ENCODE results near the gene ATR. TPM values are rescaled to one million over a fixed set of nuclear protein-coding genes. Genes with fewer than 3 reads are reported as not detected.

Gene ATR
- total and polyA plus RNA-seq, 2 of the 4 experiments (the other 2 are of a cell fraction): 9.5 to 28.0 TPM

- CTCF ChIA-PET: no interaction called here
- Histone ChIP-seq H3K27ac (ENCODE audit: insufficient read depth, low read length) (no peak overlapping the region), H3K9me3 (ENCODE audit: control insufficient read depth, insufficient read depth, low read length) (no peaks in the 10 kb centered on the region), H3K9me1 (ENCODE audit: insufficient read depth, low read length) (peaks cover 6% of the 10 kb centered on the region; the same call in 1 of the 2 replicates), H3K79me1 (ENCODE audit: low read depth in 1 of 2, low read length in 2 of 2) (peaks cover 4 to 15% of the 10 kb centered on the region in 2 experiments; a peak in 2 of 4 replicates), H2AK5ac (ENCODE audit: low read depth, low read length) (no peak overlapping the region), H4K5ac (ENCODE audit: low read depth, low read length) (no peak overlapping the region), H3K23ac (ENCODE audit: low read depth, low read length) (no peak overlapping the region), H2AFZ (replicated peaks; ENCODE audit: low read length, poor library complexity) (no peak overlapping the region), H4K8ac (ENCODE audit: low read depth in 2 of 2, low read length in 2 of 2) (no peak overlapping the region), H4K20me1 (ENCODE audit: insufficient read depth, low read length) (no peaks in the 10 kb centered on the region; the same call in 1 of the 2 replicates), H2BK5ac (ENCODE audit: low read depth, low read length, poor library complexity, severe bottlenecking) (no peak overlapping the region), H3K18ac (ENCODE audit: low read depth, low read length) (no peak overlapping the region), H2BK120ac (ENCODE audit: low read depth, low read length) (no peak overlapping the region), H3K4me1 (ENCODE audit: control insufficient read depth, insufficient read depth, low read length) (no peaks in the 10 kb centered on the region), H2BK15ac (ENCODE audit: low read depth, low read length) (no peak overlapping the region), H2BK20ac (ENCODE audit: low read depth, low read length) (no peak overlapping the region), H3K4me3 (ENCODE audit: insufficient read depth, low read depth, low read length) (no peak overlapping the region), H4K91ac (ENCODE audit: insufficient read depth, low read depth, low read length) (no peak overlapping the region), H3K56ac (ENCODE audit: extremely low read depth, insufficient read depth, low read length) (no peak overlapping the region), H3K27me3 (ENCODE audit: control insufficient read depth, insufficient read depth, low read length) (no peaks in the 10 kb centered on the region), H3K4me2 (ENCODE audit: low read depth, low read length) (no peak overlapping the region), H3K9ac (ENCODE audit: low read depth, low read length) (no peak overlapping the region), H2AK9ac (replicated peaks; ENCODE audit: low read depth, low read length, poor library complexity) (no peak overlapping the region), H3K14ac (replicated peaks; ENCODE audit: low read depth, low read length) (no peak overlapping the region), H3K4ac (ENCODE audit: low read depth, low read length) (no peak overlapping the region), H3K36me3 (ENCODE audit: control insufficient read depth, insufficient read depth, low read length) (peaks cover 7% of the 10 kb centered on the region)
- in situ Hi-C loops (cut with MboI; ENCODE audit: low sequenced_read_pairs): no loop called here
- intact Hi-C loops (cut with micrococcal nuclease): no loop called here
- dilution Hi-C loops (cut with HindIII; ENCODE audit: low sequenced_read_pairs, unreplicated experiment): no loop called here
- no peak for ATAC-seq (ENCODE audit: low read depth)
- no TSS peak for BruUV-seq (replicated peaks)
- TF ChIP-seq, protein P1, sequence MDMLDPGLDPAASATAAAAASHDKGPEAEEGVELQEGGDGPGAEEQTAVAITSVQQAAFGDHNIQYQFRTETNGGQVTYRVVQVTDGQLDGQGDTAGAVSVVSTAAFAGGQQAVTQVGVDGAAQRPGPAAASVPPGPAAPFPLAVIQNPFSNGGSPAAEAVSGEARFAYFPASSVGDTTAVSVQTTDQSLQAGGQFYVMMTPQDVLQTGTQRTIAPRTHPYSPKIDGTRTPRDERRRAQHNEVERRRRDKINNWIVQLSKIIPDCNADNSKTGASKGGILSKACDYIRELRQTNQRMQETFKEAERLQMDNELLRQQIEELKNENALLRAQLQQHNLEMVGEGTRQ (IDR thresholded peaks at IDR 0.05; ENCODE audit: low read depth, low read length): no peak
- WGBS, 2 experiments (ENCODE audit: extremely low coverage in 2 of 2, insufficient read length in 1 of 2): no CpG with 5 or more reads among the region's 3 CpGs
- DNase-seq: no peak
- POLR2A ChIA-PET (ENCODE audit: unreplicated experiment): no interaction called here
These were observed 12.4 kb downstream of the ATR start for GRCh38 chr3:142566096-142566495.
